GM12892 (cell line): ENCODE data around the gene DENND6A.

ENCODE experiments used
- POLR2A ChIP-seq: IDR thresholded peaks from 2 replicates; pipeline ENCODE4 v1.6.1; 2011; ENCODE audit warnings: low read depth, low read length, control low read depth
- TAF1 ChIP-seq: IDR thresholded peaks from 2 replicates; pipeline ENCODE4 v1.6.1; 2011; ENCODE audit warnings: low read depth, mild to moderate bottlenecking, control low read depth, low read length, borderline replicate concordance

DNA sequence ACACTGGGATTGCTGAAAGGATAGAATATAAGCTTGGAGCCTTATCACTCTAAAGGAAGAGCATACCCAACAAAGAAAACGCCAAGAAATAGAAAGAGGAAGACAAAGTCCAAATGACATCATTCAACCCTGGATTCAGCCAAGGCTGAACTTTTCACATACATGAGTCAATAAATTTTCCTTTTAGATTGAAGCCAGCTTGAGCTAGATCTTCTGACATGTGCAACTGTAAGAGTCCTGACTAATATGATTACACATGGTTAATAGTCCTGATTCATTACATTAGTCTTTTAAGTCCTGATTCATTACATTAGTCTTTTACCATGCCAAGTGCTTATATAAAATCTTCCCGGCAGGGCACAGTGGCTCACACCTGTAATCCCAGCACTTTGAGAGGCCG, 13.6 kb upstream of the DENND6A start:
- TF ChIP-seq POLR2A (no peak), TAF1 (no peak)
